Suprapubic skin (tissue), 4 donors: Measurements from ENCODE around the gene CCR4. TPM values are rescaled to one million over a fixed set of nuclear protein-coding genes. Genes with fewer than 3 reads are reported as not detected.

Experiments
- DNase-seq, 2 donors: peaks; one replicate each; pipeline ENCODE4 v3.0.0-alpha.2; 2019; ENCODE audit warnings: low spot score in 2 of 2
- H3K27ac ChIP-seq: fragments of 200-600 bp; sonication (generic); one replicate; pipeline ENCODE4 v1.5.1; 2019
- H3K27me3 ChIP-seq: fragments of 200-600 bp; sonication (generic); one replicate; pipeline ENCODE4 v1.5.1; 2019
- H3K36me3 ChIP-seq: fragments of 200-600 bp; sonication (generic); one replicate; pipeline ENCODE4 v1.5.1; 2019
- H3K4me1 ChIP-seq: fragments of 200-600 bp; sonication (generic); one replicate; pipeline ENCODE4 v1.5.1; 2019
- H3K4me3 ChIP-seq: fragments of 200-600 bp; sonication (generic); one replicate; pipeline ENCODE4 v1.5.1; 2019; ENCODE audit warnings: mild to moderate bottlenecking
- H3K9me3 ChIP-seq: fragments of 200-600 bp; sonication (generic); one replicate; pipeline ENCODE4 v1.5.1; 2019
- EP300 ChIP-seq: sonication (generic); formaldehyde crosslinking; IDR thresholded peaks from one replicate; pipeline ENCODE4 v1.6.1; 2017; ENCODE audit warnings: antibody characterized with exemption
- POLR2A ChIP-seq, 2 donors: fragments of 450-650 bp; IDR thresholded peaks; one replicate each; pipeline ENCODE4 v1.6.1; 2017; ENCODE audit warnings: antibody characterized with exemption in 2 of 2, mild to moderate bottlenecking in 2 of 2, moderate library complexity in 2 of 2
- POLR2AphosphoS5 ChIP-seq, 3 donors: sonication (generic); formaldehyde crosslinking; IDR thresholded peaks; one replicate each; pipeline ENCODE4 v1.6.1; 2017; ENCODE audit warnings: antibody characterized with exemption in 3 of 3
- WGBS: methylation state at CpG from one replicate; pipeline ENCODE4 v1.1.5; 2018; 5-methylcytosine and 5-hydroxymethylcytosine counted together
- total RNA-seq, 4 donors: library from RNA; depleted of rRNA; stranded (reverse); fragments of >200 nt; gene quantifications; one replicate each; pipeline ENCODE4 v1.1.0, GENCODE V29; 2016
- TF ChIP-seq, protein P1 (sequence below), 2 donors: fragments of 200-600 bp in 1 of 2; fragments of 450-650 bp in 1 of 2; sonication (generic) in 1 of 2; IDR thresholded peaks; one replicate each; pipeline ENCODE4 v1.5.1; 2016 to 2019; ENCODE audit warnings: antibody characterized with exemption in 2 of 2, mild to moderate bottlenecking in 1 of 2, moderate library complexity in 1 of 2

Gene CCR4
- total RNA-seq, 4 donors from 2014 or later: 0.29 to 0.42 (median 0.34) TPM; not detected in 1

DNA sequence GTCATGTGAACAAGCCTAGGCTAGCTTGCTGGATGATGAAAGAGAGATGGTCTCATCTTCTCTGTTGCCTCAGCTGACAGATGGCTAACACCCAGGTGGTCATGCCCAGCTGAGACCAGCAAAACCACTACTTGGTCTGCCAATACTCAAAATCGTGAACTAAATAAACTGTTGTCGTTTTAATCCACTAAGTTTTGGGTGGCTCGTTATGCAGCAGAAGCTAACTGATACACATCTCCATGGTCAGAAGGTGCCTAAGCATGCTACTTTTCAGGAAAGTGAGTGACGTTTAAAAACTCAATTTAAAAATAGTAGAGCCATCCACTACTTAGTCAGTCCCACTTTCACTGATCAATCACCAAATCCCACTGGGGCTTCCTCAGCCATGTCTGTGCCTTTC is 52.8 kb downstream of the CCR4 start:
- no peak for TF ChIP-seq POLR2A (IDR thresholded peaks at IDR 0.05)
- TF ChIP-seq, protein P1, sequence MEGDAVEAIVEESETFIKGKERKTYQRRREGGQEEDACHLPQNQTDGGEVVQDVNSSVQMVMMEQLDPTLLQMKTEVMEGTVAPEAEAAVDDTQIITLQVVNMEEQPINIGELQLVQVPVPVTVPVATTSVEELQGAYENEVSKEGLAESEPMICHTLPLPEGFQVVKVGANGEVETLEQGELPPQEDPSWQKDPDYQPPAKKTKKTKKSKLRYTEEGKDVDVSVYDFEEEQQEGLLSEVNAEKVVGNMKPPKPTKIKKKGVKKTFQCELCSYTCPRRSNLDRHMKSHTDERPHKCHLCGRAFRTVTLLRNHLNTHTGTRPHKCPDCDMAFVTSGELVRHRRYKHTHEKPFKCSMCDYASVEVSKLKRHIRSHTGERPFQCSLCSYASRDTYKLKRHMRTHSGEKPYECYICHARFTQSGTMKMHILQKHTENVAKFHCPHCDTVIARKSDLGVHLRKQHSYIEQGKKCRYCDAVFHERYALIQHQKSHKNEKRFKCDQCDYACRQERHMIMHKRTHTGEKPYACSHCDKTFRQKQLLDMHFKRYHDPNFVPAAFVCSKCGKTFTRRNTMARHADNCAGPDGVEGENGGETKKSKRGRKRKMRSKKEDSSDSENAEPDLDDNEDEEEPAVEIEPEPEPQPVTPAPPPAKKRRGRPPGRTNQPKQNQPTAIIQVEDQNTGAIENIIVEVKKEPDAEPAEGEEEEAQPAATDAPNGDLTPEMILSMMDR (IDR thresholded peaks at IDR 0.05): no peak
- TF ChIP-seq POLR2AphosphoS5 (IDR thresholded peaks at IDR 0.05): no peak
- TF ChIP-seq EP300: no peak
- peaks cover 35% of the 10 kb centered on the region for H3K36me3 ChIP-seq
- no peaks in the 10 kb centered on the region for H3K27me3 ChIP-seq
- H3K27ac ChIP-seq: no peak overlapping the region
- H3K4me1 ChIP-seq: no peaks in the 10 kb centered on the region
- DNase-seq: no peak
- WGBS: 93% methylated on average over 4 of the region's 4 CpGs
- no peak overlapping the region for H3K4me3 ChIP-seq
- H3K9me3 ChIP-seq: no peaks in the 10 kb centered on the region

DNA sequence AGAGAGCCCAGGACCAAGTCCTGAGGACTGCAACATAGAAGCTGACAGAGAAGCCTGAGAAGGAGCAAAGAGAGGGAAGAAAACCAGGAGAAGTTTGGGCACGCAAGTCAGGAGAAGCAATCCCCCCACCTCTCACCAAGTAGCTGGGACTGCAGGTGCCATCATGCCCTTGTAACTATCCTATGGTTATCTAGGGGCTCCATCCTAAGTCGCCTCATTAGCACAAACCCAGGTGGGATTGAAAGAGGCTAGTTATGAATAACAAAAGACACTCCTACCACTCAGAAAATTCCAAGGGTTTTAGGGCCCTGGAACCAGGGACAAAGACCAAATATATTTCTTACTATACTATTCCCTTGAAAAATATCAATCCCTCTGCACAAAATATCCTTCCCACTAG is 53.5 kb downstream of the CCR4 start:
- WGBS: 89% methylated on average over 2 of the region's 2 CpGs
- H3K27me3 ChIP-seq: no peaks in the 10 kb centered on the region
- H3K27ac ChIP-seq: no peak overlapping the region
- DNase-seq: no peak
- no peak for TF ChIP-seq POLR2A (IDR thresholded peaks at IDR 0.05)
- TF ChIP-seq, protein P1 (IDR thresholded peaks at IDR 0.05): no peak
- TF ChIP-seq EP300: no peak
- TF ChIP-seq POLR2AphosphoS5 (IDR thresholded peaks at IDR 0.05): no peak
- H3K4me1 ChIP-seq: no peaks in the 10 kb centered on the region
- no peaks in the 10 kb centered on the region for H3K9me3 ChIP-seq
- no peak overlapping the region for H3K4me3 ChIP-seq
- H3K36me3 ChIP-seq: peaks cover 31% of the 10 kb centered on the region

Other genes with a start within 250 kb of the CCR4 start
- gene TRIM71, start 133.6 kb upstream of the CCR4 start, total RNA-seq: not detected
- 10 to 100 TPM; 27.1 to 42.6 (median 40.3) TPM for gene GLB1, start 145.5 kb downstream of the CCR4 start, total RNA-seq
- 10 to 100 TPM in 3 of 4 donors, 1 to 10 TPM in 1; 9.7 to 17.1 (median 15.6) TPM for gene TMPPE, start 145.5 kb downstream of the CCR4 start, total RNA-seq
- gene CRTAP, start 162.4 kb downstream of the CCR4 start, total RNA-seq: 100 to 1,000 TPM in 3 of 4 donors, 10 to 100 TPM in 1; 99.5 to 162 (median 135) TPM